ENCODE measurements around the gene FRMD7.

GRCh38 chrX:132037479-132037993 is 90.3 kb downstream of the FRMD7 start:
- TF ChIP-seq CTCF (IDR thresholded peaks at IDR 0.05) (no peak), POLR2A (IDR thresholded peaks at IDR 0.05) (no peak)

Measured in adrenal gland (tissue), 5 donors.